Effector memory CD4-positive, alpha-beta T cell (primary cell): Measurements from ENCODE around the gene DDX31.
"Not testable (repeated sequence)": the region's sequence is repeated elsewhere in the genome, so short reads cannot be mapped to it uniquely, and the experiment has no call there.

Source experiments
- DNase-seq, 3 donors: peaks; one replicate each; pipeline ENCODE4 v3.0.0-alpha.2; 2020
- H3K27ac ChIP-seq: 2 replicates; pipeline ENCODE4 v1.7.0; 2013; ENCODE audit warnings: mild to moderate bottlenecking, low read length, moderate library complexity; ENCODE audit not compliant: insufficient read depth, poor library complexity, severe bottlenecking
- H3K27me3 ChIP-seq: replicated peaks from 2 replicates; pipeline ENCODE4 v1.7.0; 2013; ENCODE audit warnings: mild to moderate bottlenecking, low read length; ENCODE audit not compliant: insufficient read depth, control insufficient read depth, poor library complexity, severe bottlenecking
- H3K36me3 ChIP-seq: 2 replicates; pipeline ENCODE4 v1.7.0; 2013; ENCODE audit warnings: mild to moderate bottlenecking, low read length, moderate library complexity; ENCODE audit not compliant: control insufficient read depth, insufficient read depth
- H3K4me1 ChIP-seq: 2 replicates; pipeline ENCODE4 v1.7.0; 2013; ENCODE audit warnings: low read length, mild to moderate bottlenecking; ENCODE audit not compliant: control insufficient read depth, insufficient read depth, poor library complexity, severe bottlenecking
- H3K4me3 ChIP-seq: 2 replicates; pipeline ENCODE4 v1.7.0; 2013; ENCODE audit warnings: low read length, low read depth, mild to moderate bottlenecking; ENCODE audit not compliant: insufficient read depth, poor library complexity, severe bottlenecking
- H3K9me3 ChIP-seq: 2 replicates; pipeline ENCODE4 v1.7.0; 2013; ENCODE audit warnings: mild to moderate bottlenecking, low read length, moderate library complexity; ENCODE audit not compliant: control insufficient read depth

Gene DDX31

GRCh38 chr9:132577119-132577518, 92.7 kb downstream of the DDX31 start:
- no peaks in the 10 kb centered on the region for H3K4me1 ChIP-seq
- H3K27ac ChIP-seq = no peak overlapping the region
- DNase-seq = no peak
- H3K27me3 ChIP-seq = peaks cover 59% of the 10 kb centered on the region
- H3K4me3 ChIP-seq = no peak overlapping the region
- no peaks in the 10 kb centered on the region for H3K9me3 ChIP-seq
- no peaks in the 10 kb centered on the region for H3K36me3 ChIP-seq

DNA sequence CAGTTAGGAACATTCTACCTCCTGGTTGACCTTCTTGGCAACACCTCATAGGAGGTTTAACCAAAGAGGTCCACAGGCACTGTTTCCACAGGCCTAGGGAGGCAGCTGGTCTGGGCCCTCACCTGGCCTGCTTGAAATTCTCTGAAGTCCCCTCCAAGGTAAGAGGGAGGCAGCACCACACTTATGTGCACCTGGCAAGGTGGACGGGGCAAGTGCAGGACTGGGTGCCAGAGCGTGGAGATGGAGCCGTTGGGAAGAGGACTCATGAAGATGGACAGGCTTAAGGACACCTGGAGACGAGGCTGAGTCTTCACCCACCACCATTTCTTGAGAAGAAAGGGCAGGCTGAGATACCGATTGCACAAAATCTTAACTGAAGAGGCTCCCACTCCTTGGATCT, 94.0 kb downstream of the DDX31 start:
- Histone ChIP-seq H3K36me3 (no peaks in the 10 kb centered on the region), H3K27ac (no peak overlapping the region), H3K27me3 (peaks cover 49% of the 10 kb centered on the region), H3K4me3 (no peak overlapping the region), H3K9me3 (no peaks in the 10 kb centered on the region), H3K4me1 (no peaks in the 10 kb centered on the region)
- no peak for DNase-seq

- peaks cover 42% of the 10 kb centered on the region for H3K27me3 ChIP-seq
- no peak overlapping the region for H3K27ac ChIP-seq
- DNase-seq = peak in 2 of 3 donors; percentile 35 to 44
- H3K36me3 ChIP-seq = no peaks in the 10 kb centered on the region
- H3K9me3 ChIP-seq = no peaks in the 10 kb centered on the region
- no peak overlapping the region for H3K4me3 ChIP-seq
- no peaks in the 10 kb centered on the region for H3K4me1 ChIP-seq
Measured at GRCh38 chr9:132575005-132575609, 94.7 kb downstream of the DDX31 start.

DNA sequence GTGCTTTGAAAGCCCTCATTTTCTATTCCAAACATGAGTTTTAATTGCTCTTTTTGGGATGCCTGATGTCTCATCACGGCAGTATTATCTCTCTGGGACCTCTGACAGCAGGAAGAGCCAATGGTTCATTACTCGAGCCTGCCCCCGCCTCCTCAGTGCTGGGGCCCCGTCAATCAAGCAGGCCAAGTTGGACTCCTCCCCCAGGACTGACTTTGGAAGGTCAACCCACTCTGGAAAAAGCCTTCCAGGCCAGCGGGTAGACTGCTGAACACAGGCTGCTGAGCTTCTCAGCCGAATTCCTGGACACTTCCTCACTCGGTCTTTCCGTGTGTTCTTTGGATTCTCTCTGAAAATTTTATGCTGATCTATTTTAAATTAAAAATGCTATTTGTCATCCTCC, 96.9 kb downstream of the DDX31 start:
- H3K4me1 ChIP-seq = no peaks in the 10 kb centered on the region
- no peak overlapping the region for H3K27ac ChIP-seq
- DNase-seq = no peak
- no peaks in the 10 kb centered on the region for H3K36me3 ChIP-seq
- H3K9me3 ChIP-seq = no peaks in the 10 kb centered on the region
- no peak overlapping the region for H3K4me3 ChIP-seq
- H3K27me3 ChIP-seq = peaks cover 22% of the 10 kb centered on the region

- Histone ChIP-seq H3K27ac (no peak overlapping the region), H3K36me3 (no peaks in the 10 kb centered on the region), H3K4me1 (no peaks in the 10 kb centered on the region), H3K27me3 (peaks cover 12% of the 10 kb centered on the region), H3K4me3 (no peak overlapping the region), H3K9me3 (no peaks in the 10 kb centered on the region)
- no peak for DNase-seq
Measured at GRCh38 chr9:132571806-132572600, 97.8 kb downstream of the DDX31 start.

GRCh38 chr9:132568787-132569186, 101.0 kb downstream of the DDX31 start:
- not testable (repeated sequence) for H3K4me3 ChIP-seq, H3K4me1 ChIP-seq, DNase-seq, H3K9me3 ChIP-seq, H3K36me3 ChIP-seq, H3K27me3 ChIP-seq, H3K27ac ChIP-seq

GRCh38 chr9:132564526-132564925, 105.3 kb downstream of the DDX31 start:
- H3K27me3 ChIP-seq = no peaks in the 10 kb centered on the region
- H3K27ac ChIP-seq = no peak overlapping the region
- H3K4me3 ChIP-seq = no peak overlapping the region
- H3K4me1 ChIP-seq = no peaks in the 10 kb centered on the region
- no peaks in the 10 kb centered on the region for H3K9me3 ChIP-seq
- no peaks in the 10 kb centered on the region for H3K36me3 ChIP-seq
- no peak for DNase-seq

DNA sequence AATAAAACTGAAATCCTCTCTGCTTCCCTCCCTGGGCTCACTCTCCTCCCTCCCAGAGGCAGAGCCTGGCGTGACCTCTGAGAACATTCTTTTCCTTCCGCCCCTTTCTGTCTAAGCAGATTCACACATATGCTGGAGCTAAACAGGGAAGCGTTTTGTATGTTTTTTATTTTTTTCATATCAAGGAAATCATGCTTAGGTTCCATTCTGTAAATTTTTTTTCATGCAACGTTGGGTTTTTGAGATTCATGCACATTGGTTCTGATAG, 107.5 kb downstream of the DDX31 start:
- H3K27ac ChIP-seq = no peak overlapping the region
- no peaks in the 10 kb centered on the region for H3K9me3 ChIP-seq
- no peaks in the 10 kb centered on the region for H3K27me3 ChIP-seq
- no peaks in the 10 kb centered on the region for H3K4me1 ChIP-seq
- H3K36me3 ChIP-seq = no peaks in the 10 kb centered on the region
- DNase-seq = no peak
- H3K4me3 ChIP-seq = no peak overlapping the region

GRCh38 chr9:132560616-132561202, 109.1 kb downstream of the DDX31 start:
- DNase-seq = no peak
- Histone ChIP-seq H3K36me3 (no peaks in the 10 kb centered on the region), H3K4me1 (no peaks in the 10 kb centered on the region), H3K27me3 (no peaks in the 10 kb centered on the region), H3K4me3 (no peak overlapping the region), H3K9me3 (no peaks in the 10 kb centered on the region), H3K27ac (no peak overlapping the region)

DNA sequence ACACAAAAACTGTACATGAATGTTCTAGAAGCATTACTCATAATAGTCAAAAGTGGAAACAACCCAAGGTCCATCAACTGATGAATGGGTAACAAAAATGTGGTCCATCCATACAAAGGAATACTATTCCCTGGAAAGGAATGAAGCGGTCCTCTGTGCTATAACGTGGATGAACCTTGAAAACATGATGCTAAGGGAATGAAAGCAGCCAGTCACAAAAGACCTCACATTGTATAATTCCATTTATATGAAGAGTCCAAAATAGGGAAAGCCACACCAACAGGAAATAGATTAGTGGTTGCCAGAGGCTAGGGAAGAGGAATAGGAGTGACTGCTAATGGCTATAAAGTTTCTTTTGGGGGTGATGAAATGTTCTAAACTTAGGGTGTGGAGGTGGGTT, 110.1 kb downstream of the DDX31 start:
- H3K27ac ChIP-seq = no peak overlapping the region
- H3K9me3 ChIP-seq = no peaks in the 10 kb centered on the region
- no peak for DNase-seq
- H3K4me3 ChIP-seq = no peak overlapping the region
- no peaks in the 10 kb centered on the region for H3K4me1 ChIP-seq
- no peaks in the 10 kb centered on the region for H3K27me3 ChIP-seq
- H3K36me3 ChIP-seq = no peaks in the 10 kb centered on the region
